ENCODE results near the gene UGT2A1. TPM values are rescaled to one million over a fixed set of nuclear protein-coding genes. Genes with fewer than 3 reads are reported as not detected.

Gene UGT2A1
- total RNA-seq, 2 experiments from 2014 or later, result not detected

- ChIA-PET CTCF (no interaction called here), POLR2A (no interaction called here)
- H3K36me3 Mint-ChIP-seq (ENCODE audit: low read depth), result no peaks in the 10 kb centered on the region
- H3K4me1 Mint-ChIP-seq, result no peaks in the 10 kb centered on the region
- no peaks in the 10 kb centered on the region for H3K27me3 Mint-ChIP-seq
- H3K4me3 Mint-ChIP-seq, result no peak overlapping the region
- no peak overlapping the region for H3K27ac Mint-ChIP-seq
- no peak for DNase-seq
- no peaks in the 10 kb centered on the region for H3K9me3 Mint-ChIP-seq
These were observed 84.3 kb downstream of the UGT2A1 start for GRCh38 chr4:69568787-69569186.

GRCh38 chr4:69563424-69563823 is 89.6 kb downstream of the UGT2A1 start:
- ChIA-PET POLR2A (no interaction called here), CTCF (no interaction called here)
- Mint-ChIP-seq H3K4me1 (no peaks in the 10 kb centered on the region), H3K36me3 (ENCODE audit: low read depth) (no peaks in the 10 kb centered on the region), H3K9me3 (no peaks in the 10 kb centered on the region), H3K27me3 (no peaks in the 10 kb centered on the region), H3K4me3 (no peak overlapping the region), H3K27ac (no peak overlapping the region)
- DNase-seq, result no peak

GRCh38 chr4:69549651-69550050 is 103.4 kb downstream of the UGT2A1 start:
- no peak for DNase-seq
- Mint-ChIP-seq H3K27ac (no peak overlapping the region), H3K36me3 (ENCODE audit: low read depth) (no peaks in the 10 kb centered on the region), H3K4me1 (no peaks in the 10 kb centered on the region), H3K27me3 (no peaks in the 10 kb centered on the region), H3K9me3 (no peaks in the 10 kb centered on the region), H3K4me3 (no peak overlapping the region)
- CTCF ChIA-PET, result no interaction called here
- POLR2A ChIA-PET, result no interaction called here

- H3K27ac Mint-ChIP-seq, result no peak overlapping the region
- H3K4me1 Mint-ChIP-seq, result no peaks in the 10 kb centered on the region
- H3K9me3 Mint-ChIP-seq, result no peaks in the 10 kb centered on the region
- no peaks in the 10 kb centered on the region for H3K36me3 Mint-ChIP-seq (ENCODE audit: low read depth)
- ChIA-PET POLR2A (no interaction called here), CTCF (no interaction called here)
- no peaks in the 10 kb centered on the region for H3K27me3 Mint-ChIP-seq
- DNase-seq, result no peak
- no peak overlapping the region for H3K4me3 Mint-ChIP-seq
These were observed 106.8 kb downstream of the UGT2A1 start for GRCh38 chr4:69546134-69546765.

Other genes with a start within 250 kb of the UGT2A1 start
- not detected for gene UGT2B4, start 157.3 kb downstream of the UGT2A1 start, total RNA-seq
- gene UGT2A2, start 13.6 kb downstream of the UGT2A1 start, total RNA-seq, result not detected
- 1 to 10 TPM; 3.7 to 3.9 TPM for gene SULT1B1, start 107.4 kb upstream of the UGT2A1 start, total RNA-seq
- not detected for gene SULT1E1, start 206.9 kb upstream of the UGT2A1 start, total RNA-seq